Measurements from ENCODE around the gene PDE2A.

The PDE2A gene

DNA sequence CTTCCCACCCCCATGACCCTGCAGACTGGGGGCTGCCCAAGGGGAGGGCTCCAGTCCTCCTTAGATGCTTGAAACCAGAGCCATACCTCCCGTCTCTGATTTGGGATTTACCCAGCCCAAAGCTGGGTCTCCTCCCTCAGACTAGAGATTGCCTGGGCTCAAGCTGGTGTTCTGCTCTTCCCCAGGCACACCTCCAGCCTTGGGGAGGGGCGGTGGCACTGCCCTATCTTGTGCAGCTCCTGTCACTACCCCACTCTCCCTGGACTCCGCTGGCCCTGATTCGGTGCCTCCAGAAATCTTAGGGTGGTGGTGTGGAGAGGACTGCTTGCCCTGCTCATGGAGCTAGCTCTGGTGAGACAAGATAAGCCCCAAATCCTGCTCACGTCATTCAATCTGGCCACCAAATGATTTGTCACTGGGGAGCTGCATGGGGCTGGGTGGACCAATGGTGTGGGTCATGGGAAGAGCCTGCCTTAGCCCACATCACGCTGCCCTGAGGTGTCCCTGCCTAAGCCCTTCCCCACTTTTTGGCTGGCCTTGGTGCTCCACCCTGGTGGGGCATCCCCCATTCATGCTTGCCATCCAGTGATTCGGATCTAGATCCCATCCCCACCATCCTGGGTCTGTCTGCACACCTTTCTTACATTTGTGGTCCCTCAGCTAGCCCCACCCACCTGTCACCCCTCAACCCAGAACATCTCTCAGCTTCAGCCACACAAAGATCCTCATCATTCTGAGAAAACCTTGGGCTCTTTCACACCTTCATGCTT lies 87.7 kb downstream of the PDE2A start:
- no peak for DNase-seq

DNA sequence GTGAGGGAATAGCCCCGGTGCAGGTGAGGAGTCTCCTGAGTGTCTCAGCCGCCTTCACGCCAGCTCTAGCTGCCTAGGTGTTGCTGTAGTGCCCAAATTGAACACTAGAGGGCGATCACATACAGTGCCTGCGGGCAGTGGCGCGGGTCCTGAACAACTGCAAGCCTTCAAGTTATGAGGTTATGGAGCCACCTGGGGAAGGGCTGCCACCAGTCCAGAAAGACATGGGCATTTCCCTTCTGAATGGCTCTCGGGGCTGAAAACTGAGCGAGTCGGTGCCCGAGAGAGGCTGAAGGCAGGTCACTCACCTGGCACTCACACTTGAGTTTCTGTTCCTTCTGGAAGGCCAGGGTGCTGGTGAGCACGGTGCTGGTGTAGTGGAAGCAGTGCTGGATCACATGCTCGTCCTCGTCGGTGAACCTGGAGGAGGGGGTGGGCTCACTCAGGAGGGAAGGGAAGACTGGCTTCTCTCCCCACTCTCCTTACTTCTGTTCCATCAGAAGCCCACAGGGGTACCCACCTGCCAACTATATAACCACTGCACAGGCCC lies 88.4 kb downstream of the PDE2A start:
- DNase-seq, result peak; percentile 91

DNA sequence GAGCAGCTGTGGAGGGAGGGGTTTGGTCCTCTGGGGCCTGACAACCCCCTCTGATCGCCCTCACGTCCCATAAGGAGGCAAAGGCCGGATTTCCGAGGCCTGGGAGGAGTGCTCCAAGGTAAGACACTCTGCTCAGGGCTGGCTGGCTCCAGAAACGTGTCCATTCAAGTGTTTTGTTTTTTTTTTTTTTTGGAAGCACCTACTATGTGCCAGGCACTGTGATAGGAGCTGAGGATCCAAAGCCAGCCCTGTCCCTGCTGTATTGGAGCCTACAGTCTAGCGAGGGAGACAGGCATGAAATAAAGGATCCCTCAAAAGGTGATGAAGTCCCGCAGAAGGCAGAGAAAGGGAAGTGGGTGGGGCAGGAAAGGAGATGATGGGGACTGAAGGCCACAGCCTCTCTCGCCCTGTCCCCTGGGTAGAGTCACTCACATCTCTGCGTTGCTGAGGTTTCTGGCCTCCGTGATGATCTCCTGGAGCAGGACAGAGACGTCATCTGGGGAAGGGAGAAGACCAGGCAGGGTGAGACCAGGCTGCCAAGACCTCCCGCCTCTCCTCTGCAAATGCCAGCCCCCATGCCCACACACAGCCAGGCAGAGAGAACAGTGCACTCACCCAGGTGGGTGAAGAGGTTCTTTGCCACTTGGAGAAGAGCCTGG lies 89.2 kb downstream of the PDE2A start:
- no peak for DNase-seq

DNA sequence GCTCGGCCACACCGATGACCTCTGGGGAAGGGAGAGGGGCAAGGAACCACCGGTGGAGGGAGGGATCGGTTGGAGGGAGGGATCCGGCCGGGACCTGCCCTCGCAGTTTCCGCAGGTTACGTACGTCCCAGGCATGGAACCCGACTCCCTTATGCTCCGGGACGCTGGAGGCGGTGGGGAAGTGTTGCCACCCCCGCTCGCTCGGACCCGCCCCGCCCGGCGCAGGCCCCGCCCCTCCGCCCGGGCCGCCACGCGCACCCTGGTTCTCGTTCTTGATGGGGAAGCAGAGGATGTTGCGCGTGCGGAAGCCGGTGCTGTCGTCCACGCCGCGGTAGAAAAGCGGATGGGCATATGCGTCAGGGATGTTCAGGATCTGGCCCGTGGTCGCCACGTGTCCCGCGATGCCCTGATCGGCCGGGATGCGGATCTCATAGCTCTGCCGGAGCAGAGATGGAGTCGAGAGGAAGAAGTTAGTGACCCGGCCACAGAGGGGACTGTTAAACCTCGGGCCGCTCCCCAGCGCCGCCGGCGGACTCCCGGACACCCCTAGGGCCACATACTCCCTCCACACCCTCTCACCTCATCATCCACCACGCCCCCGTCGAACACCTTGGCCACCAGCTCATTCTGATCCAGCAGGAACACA lies 89.8 kb downstream of the PDE2A start:
- no peak for DNase-seq

DNA sequence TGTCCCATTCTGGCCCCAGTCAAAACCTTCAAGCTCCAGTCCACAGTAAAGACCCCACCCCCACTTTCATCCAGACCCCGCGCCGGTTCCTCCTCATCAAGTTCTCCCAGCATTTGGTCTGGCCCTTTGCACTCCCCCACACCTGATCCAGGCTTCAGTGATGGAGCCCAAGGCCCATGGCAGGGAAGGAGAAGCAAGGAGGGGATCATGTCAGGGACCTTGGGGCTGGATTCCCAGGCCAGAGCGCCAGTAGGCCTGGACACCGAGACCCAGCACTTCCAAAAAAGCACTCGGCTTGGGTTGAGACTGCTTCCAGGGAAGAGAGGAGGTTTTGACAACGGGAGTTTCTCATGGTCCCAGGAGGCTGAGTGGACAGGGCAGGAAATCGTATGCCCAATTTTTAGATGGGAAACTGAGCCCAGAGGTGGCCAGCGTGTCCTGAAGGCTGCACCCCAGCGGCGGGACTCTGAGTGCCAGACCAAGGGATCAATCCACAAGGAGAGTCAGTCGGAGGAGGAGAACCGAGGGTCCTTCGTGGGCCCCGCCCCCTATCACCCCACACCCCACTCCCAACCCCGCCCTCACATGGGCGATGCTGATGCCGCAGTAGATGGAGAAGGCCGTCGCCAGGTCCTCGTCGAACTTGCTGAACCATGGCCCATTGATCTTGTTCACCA lies 90.5 kb downstream of the PDE2A start:
- DNase-seq, result no peak

DNA sequence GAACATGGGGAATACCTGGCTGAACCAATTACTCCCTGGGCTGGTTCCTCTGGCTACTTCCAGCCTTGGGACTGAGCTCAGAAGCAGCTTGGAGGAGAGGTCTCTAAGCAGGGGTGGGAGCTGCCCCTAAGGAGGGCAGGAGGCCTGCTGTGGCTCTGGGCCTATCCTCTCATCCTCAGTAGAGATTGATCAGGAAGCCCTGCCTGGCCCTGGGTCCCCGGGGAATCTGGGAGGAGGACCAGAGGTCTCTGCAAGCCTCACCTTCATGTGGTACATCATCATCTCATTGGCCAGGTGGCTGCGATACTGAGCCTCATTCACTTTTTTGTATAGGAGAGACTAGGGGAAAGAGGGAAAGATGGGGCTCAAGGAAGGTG lies 91.1 kb downstream of the PDE2A start:
- no peak for DNase-seq

DNA sequence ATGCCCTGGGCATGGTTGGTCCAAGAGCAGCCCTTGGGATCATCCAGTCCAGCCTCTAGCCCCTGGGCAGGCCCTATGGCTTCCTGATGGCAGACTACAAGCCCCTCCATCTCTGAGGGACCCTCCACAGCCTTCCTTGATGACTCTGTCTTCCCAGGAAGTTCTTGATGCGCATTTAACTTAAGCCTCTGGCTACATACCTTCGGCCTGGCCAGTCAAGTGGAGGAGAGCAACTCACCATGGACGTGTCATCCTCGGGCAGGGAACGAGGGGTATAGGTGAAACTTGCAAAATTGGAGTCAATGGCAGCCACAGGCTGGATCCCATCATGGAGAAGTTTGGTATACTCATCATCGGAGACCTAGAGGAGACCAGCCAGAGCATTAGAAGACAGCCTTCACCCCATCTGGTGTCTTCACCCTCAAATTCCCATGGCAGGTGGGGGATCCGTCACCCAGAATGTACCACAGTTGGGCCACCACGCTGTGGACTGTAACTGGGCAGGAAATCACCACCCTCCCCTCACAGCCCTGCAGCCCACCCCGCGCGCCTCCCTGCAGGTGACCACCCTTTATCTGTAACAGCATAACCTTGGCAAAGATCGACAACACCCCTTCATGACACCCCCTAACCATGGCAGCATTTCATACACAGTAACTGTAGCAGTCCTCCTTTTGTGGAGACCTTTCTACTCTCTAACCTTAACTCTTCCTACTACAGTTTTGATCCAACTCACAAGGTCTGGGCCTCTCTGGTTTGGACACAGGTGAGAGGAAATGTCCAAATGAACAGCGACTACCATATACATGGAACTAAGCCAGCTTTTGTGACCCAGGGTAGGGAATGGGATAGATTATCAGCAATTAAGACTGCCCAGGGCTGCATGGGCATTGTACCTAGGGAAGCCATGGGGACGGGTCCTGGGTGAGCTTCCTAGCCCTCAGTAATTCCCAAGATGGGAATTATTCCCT lies 91.7 kb downstream of the PDE2A start:
- no peak for DNase-seq

DNA sequence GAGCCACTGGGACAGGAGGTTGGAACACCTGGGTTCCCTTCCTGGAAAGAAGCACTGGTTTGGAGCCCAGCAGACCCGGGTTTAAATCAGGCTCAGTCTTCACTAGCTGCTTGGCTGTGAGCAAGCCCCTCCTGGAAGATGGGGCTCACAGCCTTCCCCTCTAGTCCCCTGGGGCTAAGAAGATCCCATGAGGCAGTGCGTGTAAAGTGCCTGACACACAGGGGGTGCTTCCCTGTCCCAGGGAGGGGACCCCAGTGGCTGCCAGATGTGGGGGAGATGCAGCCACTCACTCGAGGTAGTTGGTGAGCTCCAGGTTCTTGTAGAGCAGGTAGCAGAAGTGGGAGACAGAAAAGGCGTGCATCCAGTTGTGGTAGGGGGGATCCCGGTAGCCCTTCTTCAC lies 93.2 kb downstream of the PDE2A start:
- DNase-seq, result no peak

DNA sequence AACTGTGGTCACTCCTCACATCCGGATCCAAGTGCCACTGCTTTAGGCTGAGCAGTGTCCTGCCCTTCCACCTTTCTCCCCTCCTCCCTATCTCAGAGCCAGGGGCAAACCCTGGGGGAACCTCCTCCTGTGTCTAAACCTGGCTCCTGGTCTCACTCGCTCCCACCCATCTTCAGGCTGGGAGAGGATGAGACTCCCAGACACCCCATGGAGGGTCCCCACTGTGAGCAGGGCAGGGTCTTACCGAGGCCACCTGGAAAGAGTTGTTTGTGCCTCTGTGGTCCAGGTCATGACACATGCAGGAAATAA lies 93.6 kb downstream of the PDE2A start:
- DNase-seq, result no peak

DNA sequence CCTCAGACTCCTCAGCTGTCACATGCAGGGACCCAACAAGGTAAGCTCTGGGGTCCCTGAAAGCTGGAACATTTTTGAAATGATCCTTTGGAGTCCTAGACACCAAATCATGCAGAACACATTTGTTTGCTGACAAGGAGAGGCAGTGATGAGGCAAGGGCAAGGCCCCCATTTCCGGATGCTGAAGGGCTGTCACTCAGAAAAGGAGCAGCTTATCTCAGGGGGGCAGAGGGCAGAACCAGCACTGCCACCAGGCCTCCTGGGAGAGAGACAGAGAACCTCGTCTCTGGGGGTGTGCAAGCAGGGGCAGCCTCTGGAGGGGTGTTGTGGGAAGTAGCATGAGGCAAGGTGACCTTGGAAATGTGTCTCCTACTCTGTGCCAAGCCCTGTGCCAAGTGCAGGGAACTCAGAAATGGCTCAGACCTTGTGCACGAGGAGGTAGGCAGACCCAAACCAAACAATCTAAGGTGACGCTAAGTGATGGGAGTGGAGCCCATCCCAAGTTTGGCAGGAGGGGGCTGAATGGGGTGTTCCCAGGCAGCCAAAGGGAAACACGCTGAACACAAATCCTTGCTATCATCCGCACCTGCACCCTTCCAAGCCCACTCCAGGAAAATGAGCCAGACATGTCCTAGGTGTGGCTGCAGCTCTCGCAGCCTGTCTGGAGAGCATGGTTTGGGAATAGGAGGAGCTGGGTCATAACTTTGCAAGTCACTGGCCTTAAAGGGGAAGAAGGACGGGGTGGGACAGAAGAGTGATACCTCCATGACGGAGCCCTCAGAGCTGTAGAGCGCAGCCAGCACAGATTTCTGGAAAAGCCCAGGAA lies 94.2 kb downstream of the PDE2A start:
- no peak for DNase-seq

DNA sequence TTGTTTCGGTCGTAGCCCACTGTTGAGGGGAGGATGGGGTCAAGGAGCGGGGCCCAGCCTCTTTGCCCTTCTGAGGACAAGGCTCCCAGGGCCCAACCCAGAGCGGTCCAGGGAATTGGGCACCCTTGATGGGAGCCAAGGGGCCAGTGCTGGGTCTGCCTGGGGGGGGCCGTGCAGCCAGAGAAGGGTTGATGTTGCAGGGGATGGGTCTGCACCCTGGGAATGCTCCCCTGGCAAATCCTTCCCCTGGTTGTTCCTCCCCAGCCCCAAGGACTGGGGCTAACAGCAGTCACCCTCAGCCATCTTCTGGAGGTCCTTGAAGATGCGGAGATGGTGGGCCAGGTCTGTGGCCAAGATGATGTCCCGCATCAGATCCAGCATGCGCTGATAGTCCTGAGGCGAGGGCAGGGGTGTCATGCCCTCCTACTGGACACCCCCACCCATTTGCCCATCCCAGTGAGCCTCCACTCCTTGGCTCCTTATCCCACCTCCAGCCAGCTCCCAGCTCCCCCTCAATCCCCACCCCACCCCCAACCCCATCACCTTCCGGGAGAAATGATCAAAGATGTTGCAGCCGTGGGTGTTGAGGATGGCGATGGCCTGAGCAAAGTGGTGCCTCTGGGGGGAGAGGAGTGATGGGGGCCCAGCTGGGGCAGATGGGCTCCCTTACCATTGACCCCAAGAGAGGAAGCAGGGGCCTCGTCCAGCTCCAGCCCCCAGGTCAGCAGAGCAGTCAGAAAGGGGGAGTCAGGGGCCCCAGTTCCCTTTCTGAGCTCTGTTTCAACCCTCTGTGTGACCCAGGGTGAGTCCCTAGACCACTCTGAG lies 95.0 kb downstream of the PDE2A start:
- no peak for DNase-seq

DNA sequence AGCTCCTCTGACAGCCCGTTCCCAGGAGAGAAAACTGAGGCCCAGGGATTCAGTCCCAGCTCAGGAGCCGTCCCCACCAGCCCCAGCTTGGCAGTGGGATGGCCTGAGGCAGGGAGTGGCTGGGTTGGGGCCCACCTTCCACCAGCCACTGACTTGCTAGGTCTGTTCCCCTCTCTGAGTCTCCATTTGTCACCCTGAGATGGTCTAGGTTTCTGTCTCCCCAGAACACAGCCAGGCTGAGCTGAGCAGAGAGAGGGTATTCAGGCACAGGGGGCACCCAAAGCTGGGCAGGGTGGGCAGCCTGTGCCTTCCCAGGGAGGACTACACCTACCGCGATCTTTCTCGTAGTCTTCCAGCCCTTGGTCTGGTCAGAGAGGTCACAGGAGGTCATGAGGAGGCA lies 95.7 kb downstream of the PDE2A start:
- no peak for DNase-seq

DNA sequence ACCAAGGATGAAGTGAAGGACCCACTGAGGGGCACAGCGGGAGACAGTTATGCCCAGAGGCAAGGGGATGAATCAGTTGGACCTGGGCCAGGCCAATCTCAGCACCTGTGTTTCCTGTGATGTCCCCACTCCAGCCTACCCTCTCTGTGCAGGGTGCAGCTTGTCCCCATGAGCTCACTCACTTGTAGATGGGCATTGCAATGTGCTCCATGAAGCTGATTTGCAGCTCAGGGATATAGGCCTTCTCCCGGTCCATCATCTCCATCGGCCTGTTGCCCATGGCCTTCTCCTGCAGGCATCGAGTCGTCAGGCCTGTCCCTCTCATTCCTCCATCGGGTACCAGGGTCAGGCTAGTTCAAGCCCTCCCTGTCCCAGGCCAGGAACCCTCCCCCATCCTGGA lies 96.2 kb downstream of the PDE2A start:
- DNase-seq, result no peak

DNA sequence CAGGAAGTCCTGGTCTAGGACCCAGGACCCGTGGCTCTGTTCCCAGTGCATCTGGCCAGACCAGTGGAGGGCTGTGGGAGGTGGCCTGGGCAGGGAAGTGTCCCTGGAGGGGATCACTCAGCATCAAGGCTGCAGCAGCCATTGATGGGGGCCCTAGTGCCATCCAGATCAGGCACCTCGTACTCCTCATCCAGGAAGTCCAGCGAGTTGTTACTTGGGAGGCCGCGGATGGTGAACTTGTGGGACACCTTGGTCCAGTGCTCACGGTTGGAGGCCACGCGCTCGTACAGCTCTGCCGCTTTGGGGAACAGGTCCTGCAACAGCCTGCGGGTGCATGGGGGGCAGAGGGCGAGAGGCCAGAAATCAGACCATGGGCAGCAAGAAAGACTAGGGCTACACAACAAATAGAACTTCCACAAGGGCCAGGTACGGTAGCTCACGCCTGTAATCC lies 96.9 kb downstream of the PDE2A start:
- no peak for DNase-seq

DNA sequence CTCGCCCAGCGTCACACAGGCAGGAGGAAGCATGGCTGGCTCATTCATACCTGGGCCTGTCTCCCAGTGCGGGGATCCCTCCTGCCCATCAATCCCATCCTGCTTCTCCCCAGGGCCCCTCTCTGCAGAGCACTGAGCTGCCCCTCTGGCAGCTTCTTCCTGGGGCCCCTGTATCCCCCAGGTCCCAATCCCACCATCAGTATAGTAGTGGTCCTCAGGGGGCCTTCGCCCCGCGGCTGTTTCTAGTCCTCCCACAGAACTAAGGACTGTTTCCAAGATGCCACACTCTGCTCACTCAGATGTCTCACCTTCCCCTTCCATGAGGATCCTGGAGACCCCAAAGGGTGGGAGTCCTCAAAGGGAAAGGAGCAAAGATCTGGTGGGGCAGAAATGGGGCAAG lies 97.6 kb downstream of the PDE2A start:
- no peak for DNase-seq

DNA sequence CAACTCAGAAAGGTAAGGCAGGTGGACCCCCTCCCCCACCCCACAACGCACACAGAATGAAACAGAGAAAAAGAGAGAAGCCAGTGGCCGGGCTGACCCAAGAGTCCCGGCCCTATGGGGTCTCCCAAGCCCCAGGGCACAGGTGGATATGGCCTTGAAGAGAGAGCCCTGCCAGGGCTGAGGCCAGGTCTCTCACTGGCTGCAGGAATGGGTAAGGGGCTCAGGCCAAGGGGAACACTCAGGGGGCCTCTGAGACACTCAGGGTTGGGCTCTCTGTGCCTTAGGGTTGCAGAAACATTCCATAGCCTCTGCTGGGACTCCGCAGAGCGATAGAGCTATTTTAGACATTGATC lies 98.0 kb downstream of the PDE2A start:
- DNase-seq, result no peak

DNA sequence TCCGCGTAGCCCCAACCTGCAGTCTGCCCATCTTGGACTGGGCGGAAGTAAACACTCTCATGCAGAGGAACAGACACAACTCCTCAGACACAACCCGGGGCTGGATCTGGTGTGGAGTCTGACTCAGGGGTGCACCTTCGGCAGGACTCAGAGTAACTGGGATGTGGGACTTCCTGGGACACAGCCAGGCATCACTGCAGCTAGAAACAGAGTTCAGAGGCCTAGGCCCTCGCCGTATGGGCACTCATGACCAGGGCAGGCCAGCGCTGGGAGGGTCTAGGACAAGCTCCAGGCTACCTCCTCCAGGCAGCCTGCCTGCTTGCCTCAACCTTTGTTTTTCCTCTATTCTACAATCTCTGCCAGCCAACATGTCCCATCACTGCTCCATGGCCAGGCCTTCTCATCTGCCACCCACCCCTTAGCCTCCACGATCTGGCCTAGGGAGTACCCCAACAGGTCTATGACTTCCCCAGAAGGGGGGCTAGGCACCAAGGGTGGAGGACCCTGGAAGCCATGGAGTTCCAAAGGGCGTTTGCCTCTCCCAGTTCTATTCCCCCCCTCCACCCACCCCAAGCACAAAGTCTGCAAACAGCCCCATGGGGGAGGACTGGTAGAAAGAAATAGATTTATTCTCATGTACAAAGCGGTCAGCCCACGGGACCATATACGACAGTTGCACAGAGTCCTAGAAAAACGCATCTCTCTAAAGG lies 98.5 kb downstream of the PDE2A start:
- DNase-seq, result no peak

DNA sequence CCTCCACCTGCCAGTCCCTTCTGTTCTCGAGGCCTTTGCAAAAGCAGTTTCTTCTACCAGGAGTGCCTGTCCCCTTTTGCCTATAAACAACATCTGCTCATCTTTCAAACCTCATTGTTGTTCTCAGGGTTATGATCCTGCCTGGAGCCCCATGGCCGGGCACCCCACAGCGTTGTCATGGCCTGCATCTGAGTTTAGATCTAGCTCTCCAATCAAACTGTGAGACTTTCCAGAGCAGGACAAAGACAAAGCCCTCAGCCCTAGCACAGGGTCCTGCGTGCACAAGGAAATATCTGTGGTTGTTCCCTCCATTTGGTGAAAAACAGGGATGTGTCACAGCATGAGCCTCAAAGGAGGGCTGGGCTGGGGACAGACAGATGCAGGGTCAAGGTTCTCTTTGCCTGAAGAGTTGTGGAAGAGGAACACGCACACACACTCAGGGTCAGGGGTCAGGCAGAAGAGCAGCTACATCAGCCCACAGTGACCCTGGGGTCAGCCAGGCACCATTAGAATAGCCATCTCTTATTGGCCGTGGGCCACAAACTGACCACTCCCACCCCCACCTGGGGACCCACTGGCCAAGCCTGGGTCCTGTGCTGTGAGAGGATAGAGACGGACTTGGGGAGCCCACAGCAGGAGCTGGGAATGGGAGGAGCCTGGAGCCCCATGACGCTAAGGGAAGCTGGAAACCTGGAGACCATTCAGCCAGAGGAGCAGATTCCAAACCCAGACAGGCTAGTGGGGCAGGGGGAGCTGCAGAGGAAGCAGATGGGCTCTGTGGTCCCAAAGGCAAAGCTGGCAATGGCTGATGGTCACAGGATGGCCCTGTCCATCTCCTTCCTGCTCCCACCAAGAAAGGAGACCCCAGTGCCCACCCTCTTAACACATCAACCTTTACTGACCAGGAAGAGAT lies 99.4 kb downstream of the PDE2A start:
- no peak for DNase-seq
